Esophagus muscularis mucosa (tissue), 3 donors: ENCODE measurements around the gene ATP5PD.
A peak's percentile ranks its signal among the peaks of the same experiment; 100 is the strongest.

Experiments used
- POLR2AphosphoS5 ChIP-seq, 2 donors: sonication (generic); formaldehyde crosslinking; IDR thresholded peaks; one replicate each; pipeline ENCODE4 v1.6.1; 2017; ENCODE audit warnings: antibody characterized with exemption in 2 of 2
- TF ChIP-seq, protein P1 (sequence below), 3 experiments: fragments of 200-600 bp in 2 of 3; fragments of 450-650 bp in 1 of 3; sonication (generic) in 2 of 3; IDR thresholded peaks; one replicate each; pipeline ENCODE4 v1.5.1; 2017 to 2019; ENCODE audit warnings: antibody characterized with exemption in 3 of 3, mild to moderate bottlenecking in 2 of 3, moderate library complexity in 1 of 3

- TF ChIP-seq, protein P1, sequence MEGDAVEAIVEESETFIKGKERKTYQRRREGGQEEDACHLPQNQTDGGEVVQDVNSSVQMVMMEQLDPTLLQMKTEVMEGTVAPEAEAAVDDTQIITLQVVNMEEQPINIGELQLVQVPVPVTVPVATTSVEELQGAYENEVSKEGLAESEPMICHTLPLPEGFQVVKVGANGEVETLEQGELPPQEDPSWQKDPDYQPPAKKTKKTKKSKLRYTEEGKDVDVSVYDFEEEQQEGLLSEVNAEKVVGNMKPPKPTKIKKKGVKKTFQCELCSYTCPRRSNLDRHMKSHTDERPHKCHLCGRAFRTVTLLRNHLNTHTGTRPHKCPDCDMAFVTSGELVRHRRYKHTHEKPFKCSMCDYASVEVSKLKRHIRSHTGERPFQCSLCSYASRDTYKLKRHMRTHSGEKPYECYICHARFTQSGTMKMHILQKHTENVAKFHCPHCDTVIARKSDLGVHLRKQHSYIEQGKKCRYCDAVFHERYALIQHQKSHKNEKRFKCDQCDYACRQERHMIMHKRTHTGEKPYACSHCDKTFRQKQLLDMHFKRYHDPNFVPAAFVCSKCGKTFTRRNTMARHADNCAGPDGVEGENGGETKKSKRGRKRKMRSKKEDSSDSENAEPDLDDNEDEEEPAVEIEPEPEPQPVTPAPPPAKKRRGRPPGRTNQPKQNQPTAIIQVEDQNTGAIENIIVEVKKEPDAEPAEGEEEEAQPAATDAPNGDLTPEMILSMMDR (IDR thresholded peaks at IDR 0.05), result no peak
- peak in 1 of 2 donors; percentile 62 for TF ChIP-seq POLR2AphosphoS5 (IDR thresholded peaks at IDR 0.05)
These were observed 12.4 kb downstream of the ATP5PD start for GRCh38 chr17:75034236-75034908.
